HK-2 (cell line): Measurements from ENCODE around the gene NDUFS4.
"Not testable (repeated sequence)": the region's sequence is repeated elsewhere in the genome, so short reads cannot be mapped to it uniquely, and the experiment has no call there.

ENCODE experiments used
- DNase-seq: peaks from one replicate; pipeline ENCODE4 v3.0.0-alpha.2; 2018; ENCODE audit not compliant: unreplicated experiment

NDUFS4 gene

GRCh38 chr5:53665313-53665712 lies 104.9 kb downstream of the NDUFS4 start:
- DNase-seq = not testable (repeated sequence)

- no peak for DNase-seq
These were observed 107.2 kb downstream of the NDUFS4 start for GRCh38 chr5:53667621-53668020.

- DNase-seq = no peak
These were observed 111.0 kb downstream of the NDUFS4 start for GRCh38 chr5:53671447-53671846.

GRCh38 chr5:53674121-53674520 lies 113.7 kb downstream of the NDUFS4 start:
- no peak for DNase-seq

GRCh38 chr5:53677632-53678031 lies 117.2 kb downstream of the NDUFS4 start:
- no peak for DNase-seq

GRCh38 chr5:53678981-53679660 lies 118.7 kb downstream of the NDUFS4 start:
- no peak for DNase-seq

GRCh38 chr5:53681079-53681478 lies 120.6 kb downstream of the NDUFS4 start:
- no peak for DNase-seq

GRCh38 chr5:53691014-53691413 lies 130.6 kb downstream of the NDUFS4 start:
- no peak for DNase-seq

GRCh38 chr5:53694520-53695022 lies 134.1 kb downstream of the NDUFS4 start:
- DNase-seq = no peak

GRCh38 chr5:53710405-53710804 lies 150.0 kb downstream of the NDUFS4 start:
- not testable (repeated sequence) for DNase-seq

- DNase-seq = no peak
These were observed 151.9 kb downstream of the NDUFS4 start for GRCh38 chr5:53712327-53712726.

- no peak for DNase-seq
These were observed 153.7 kb downstream of the NDUFS4 start for GRCh38 chr5:53713978-53714666.

- no peak for DNase-seq
These were observed 154.2 kb downstream of the NDUFS4 start for GRCh38 chr5:53714667-53715010.

- DNase-seq = no peak
These were observed 165.7 kb downstream of the NDUFS4 start for GRCh38 chr5:53726121-53726520.

GRCh38 chr5:53730943-53731342 lies 170.5 kb downstream of the NDUFS4 start:
- DNase-seq = no peak
